ENCODE measurements around the gene NCCRP1. TPM values are rescaled to one million over a fixed set of nuclear protein-coding genes. Genes with fewer than 3 reads are reported as not detected.
"Not testable (repeated sequence)": the region's sequence is repeated elsewhere in the genome, so short reads cannot be mapped to it uniquely, and the experiment has no call there.

NCCRP1 gene
- total RNA-seq, 1 experiment from 2014 or later = not detected

GRCh38 chr19:39244410-39245100 lies 47.8 kb downstream of the NCCRP1 start, which contains the start of gene IFNL3:
Gene IFNL3, minus strand, starts transcription at chr19:39245006. Its CDS starts 39 bp downstream, at chr19:39244967.
- DNase-seq (ENCODE audit: low read depth) = not testable (repeated sequence)

DNA sequence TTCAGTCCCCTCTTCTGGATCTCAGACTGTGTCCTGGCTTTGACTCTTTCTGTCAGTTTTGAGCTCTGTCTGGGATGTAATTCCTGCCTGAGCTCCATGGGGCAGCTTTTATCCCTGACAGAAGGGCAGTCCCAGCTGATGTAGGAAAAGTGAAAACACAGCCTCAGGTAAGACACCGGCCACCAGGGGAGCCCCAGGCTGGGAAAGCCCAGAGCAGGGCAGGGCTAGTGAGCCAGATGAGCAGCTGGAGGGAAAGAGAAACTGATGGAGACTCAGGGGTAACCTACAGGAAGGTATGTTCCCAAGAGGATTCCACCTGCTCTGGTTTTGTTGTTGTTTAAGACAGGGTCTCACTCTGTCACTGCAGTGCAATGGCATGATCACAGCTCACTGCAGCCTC lies 48.4 kb downstream of the NCCRP1 start:
- DNase-seq (ENCODE audit: low read depth) = not testable (repeated sequence)

GRCh38 chr19:39246951-39247669 lies 50.3 kb downstream of the NCCRP1 start:
- DNase-seq (ENCODE audit: low read depth) = no peak

GRCh38 chr19:39247701-39248664 lies 51.2 kb downstream of the NCCRP1 start:
- DNase-seq (ENCODE audit: low read depth) = no peak

DNA sequence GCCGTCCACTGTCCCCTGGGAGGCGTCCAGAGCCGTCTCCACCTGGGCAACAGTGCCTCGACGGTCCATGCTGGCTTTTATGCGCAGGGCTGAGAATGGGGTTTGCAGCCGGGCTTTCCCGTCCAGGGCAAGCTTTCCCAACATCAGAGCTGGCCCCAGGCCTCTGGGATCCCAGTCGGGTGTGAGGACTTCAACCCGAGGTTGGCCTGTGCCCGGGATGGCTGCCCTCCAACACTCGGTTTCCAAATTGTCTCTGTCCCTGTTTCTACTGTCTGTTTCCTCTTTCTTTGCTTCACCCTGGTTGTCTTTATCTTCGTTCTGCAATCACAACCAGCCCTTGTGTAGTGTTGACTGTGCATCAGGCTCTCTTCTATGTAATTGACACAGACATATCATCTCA lies 52.0 kb downstream of the NCCRP1 start, which contains the start of gene IFNL4:
Gene IFNL4 (minus strand): TSS at position 51 of the 400 bp plus-strand sequence.
- no peak for DNase-seq (ENCODE audit: low read depth)

- no peak for DNase-seq (ENCODE audit: low read depth)
Observed at GRCh38 chr19:39251081-39251480, 54.3 kb downstream of the NCCRP1 start.

Other genes with a start within 250 kb of the NCCRP1 start
- gene FBXO17, start 221.2 kb upstream of the NCCRP1 start, total RNA-seq (2014; rRNA removed; shearing (Covaris generic)) = 28.6 and 40.0 TPM in 2 replicates
- not detected in 2 replicates for gene FBXO27, start 164.4 kb upstream of the NCCRP1 start, total RNA-seq (2014; rRNA removed; shearing (Covaris generic))
- 4.0 and 6.4 TPM in 2 replicates for gene ACP7, start 112.6 kb upstream of the NCCRP1 start, total RNA-seq (2014; rRNA removed; shearing (Covaris generic))
- 8.0 and 13.0 TPM in 2 replicates for gene PAK4, start 71.2 kb upstream of the NCCRP1 start, total RNA-seq (2014; rRNA removed; shearing (Covaris generic))
- gene SYCN, start 7.3 kb downstream of the NCCRP1 start, total RNA-seq (2014; rRNA removed; shearing (Covaris generic)) = not detected in 2 replicates
- gene IFNL3, start 48.0 kb downstream of the NCCRP1 start, total RNA-seq (2014; rRNA removed; shearing (Covaris generic)) = not detected in 2 replicates
- gene IFNL4, start 51.9 kb downstream of the NCCRP1 start, total RNA-seq (2014; rRNA removed; shearing (Covaris generic)) = 0.13 TPM in 1 of 2 replicates, not detected in the other
- not detected in 2 replicates for gene IFNL2, start 71.4 kb downstream of the NCCRP1 start, total RNA-seq (2014; rRNA removed; shearing (Covaris generic))
- gene IFNL1, start 99.4 kb downstream of the NCCRP1 start, total RNA-seq (2014; rRNA removed; shearing (Covaris generic)) = not detected in 2 replicates
- 1.3 and 4.0 TPM in 2 replicates for gene LRFN1, start 123.9 kb downstream of the NCCRP1 start, total RNA-seq (2014; rRNA removed; shearing (Covaris generic))
- 3.6 and 3.8 TPM in 2 replicates for gene GMFG, start 139.1 kb downstream of the NCCRP1 start, total RNA-seq (2014; rRNA removed; shearing (Covaris generic))
- gene SAMD4B, start 145.5 kb downstream of the NCCRP1 start, total RNA-seq (2014; rRNA removed; shearing (Covaris generic)) = 75.1 and 129 TPM in 2 replicates
- gene PAF1, start 194.1 kb downstream of the NCCRP1 start, total RNA-seq (2014; rRNA removed; shearing (Covaris generic)) = 47.3 and 56.1 TPM in 2 replicates
- 24.6 and 47.3 TPM in 2 replicates for gene MED29, start 194.4 kb downstream of the NCCRP1 start, total RNA-seq (2014; rRNA removed; shearing (Covaris generic))
- 1.3 and 2.8 TPM in 2 replicates for gene ZFP36, start 209.9 kb downstream of the NCCRP1 start, total RNA-seq (2014; rRNA removed; shearing (Covaris generic))
- gene PLEKHG2, start 215.7 kb downstream of the NCCRP1 start, total RNA-seq (2014; rRNA removed; shearing (Covaris generic)) = 14.0 and 16.5 TPM in 2 replicates
- gene RPS16, start 239.0 kb downstream of the NCCRP1 start, total RNA-seq (2014; rRNA removed; shearing (Covaris generic)) = 222 and 315 TPM in 2 replicates
- gene SUPT5H, start 248.6 kb downstream of the NCCRP1 start, total RNA-seq (2014; rRNA removed; shearing (Covaris generic)) = 86.2 and 91.6 TPM in 2 replicates